OCI-LY7 (cell line): ENCODE data around the gene ARVCF. TPM values are rescaled to one million over a fixed set of nuclear protein-coding genes. Genes with fewer than 3 reads are reported as not detected.

ENCODE experiments used
- BruUV-seq: library from RNA; stranded (reverse); fragments of 400-500 nt; replicated peaks from 2 replicates; lab custom pipeline; 2021; lab: Mats Ljungman, UMichigan
- CTCF ChIA-PET: fragments of 300-600 bp; sonication (Branson Sonifier 250); formaldehyde crosslinking; loops from one replicate; lab custom pipeline; 2022; ENCODE audit warnings: antibody characterized with exemption; ENCODE audit not compliant: unreplicated experiment; lab: Charles Lee
- POLR2A ChIA-PET: fragments of 300-600 bp; sonication (Branson Sonifier 250); formaldehyde crosslinking; loops from one replicate; lab custom pipeline; 2022; ENCODE audit warnings: antibody characterized with exemption; lab: Charles Lee
- DNase-seq: peaks from one replicate; pipeline ENCODE4 v3.0.0-alpha.2; 2015; ENCODE audit warnings: low spot score
- H2AFZ ChIP-seq: fragments of 200-600 bp; sonication (generic), shearing (Covaris generic); 2 replicates; pipeline ENCODE4 v1.6.1; 2014; ENCODE audit warnings: mild to moderate bottlenecking, antibody characterized with exemption, low read length, moderate library complexity
- H3K27ac ChIP-seq: fragments of 200-600 bp; sonication (generic); 2 replicates; pipeline ENCODE4 v1.5.1; 2014; ENCODE audit warnings: mixed run types, low read depth, mild to moderate bottlenecking, moderate library complexity, low read length, inconsistent platforms; ENCODE audit not compliant: poor library complexity, severe bottlenecking
- H3K36me3 ChIP-seq: fragments of 200-600 bp; sonication (generic); 2 replicates; pipeline ENCODE4 v1.6.1; 2014; ENCODE audit warnings: mild to moderate bottlenecking, antibody characterized with exemption, low read length, moderate library complexity, mixed read lengths; ENCODE audit not compliant: insufficient read depth
- H3K4me1 ChIP-seq: fragments of 200-600 bp; sonication (generic); 2 replicates; pipeline ENCODE4 v1.5.1; 2014; ENCODE audit warnings: mild to moderate bottlenecking, low read length; ENCODE audit not compliant: insufficient read depth, poor library complexity, severe bottlenecking
- H3K4me2 ChIP-seq: fragments of 200-600 bp; sonication (generic); 2 replicates; pipeline ENCODE4 v1.6.1; 2014; ENCODE audit warnings: mild to moderate bottlenecking, low read length
- H3K4me3 ChIP-seq: fragments of 200-600 bp; sonication (generic); 2 replicates; pipeline ENCODE4 v1.5.1; 2014; ENCODE audit warnings: mild to moderate bottlenecking, low read depth, low read length; ENCODE audit not compliant: poor library complexity, severe bottlenecking
- H3K79me2 ChIP-seq: fragments of 200-600 bp; sonication (generic); 2 replicates; pipeline ENCODE4 v1.6.1; 2016; ENCODE audit warnings: low read depth, mild to moderate bottlenecking, low read length, moderate library complexity, mixed read lengths; ENCODE audit not compliant: insufficient read depth
- H3K9me2 ChIP-seq: fragments of 200-600 bp; sonication (generic); 2 replicates; pipeline ENCODE4 v1.6.1; 2016; ENCODE audit warnings: mild to moderate bottlenecking, low read length, mixed read lengths; ENCODE audit not compliant: insufficient read depth
- H3K9me3 ChIP-seq: fragments of 200-600 bp; sonication (generic); 2 replicates; pipeline ENCODE4 v1.6.1; 2014; ENCODE audit warnings: mild to moderate bottlenecking, mixed run types, low read length, mixed read lengths
- H4K20me1 ChIP-seq: fragments of 200-600 bp; sonication (generic); 2 replicates; pipeline ENCODE4 v1.6.1; 2014; ENCODE audit warnings: mild to moderate bottlenecking, antibody characterized with exemption, low read length, moderate library complexity, mixed read lengths; ENCODE audit not compliant: insufficient read depth
- EZH2phosphoT487 ChIP-seq: fragments of 200-600 bp; sonication (generic); IDR thresholded peaks from 2 replicates; pipeline ENCODE4 v1.6.1; 2018; ENCODE audit warnings: low read depth, borderline replicate concordance, mild to moderate bottlenecking, mixed run types, antibody characterized with exemption, low read length, moderate library complexity, mixed read lengths
- intact Hi-C: fragments of 100-400 bp; cut with micrococcal nuclease; formaldehyde crosslinking; loops from one replicate; pipeline ENCODE4 v1.10.0; 2022; ENCODE audit not compliant: unreplicated experiment
- total RNA-seq, 2 experiments: library from RNA; depleted of rRNA in 1 of 2; stranded (reverse); fragments of >200 nt in 1 of 2; shearing (Covaris generic) in 1 of 2; gene quantifications; 2 replicates each; pipeline ENCODE4 v1.2.3, GENCODE V29; 2014 to 2022
- TF ChIP-seq, protein P1 (sequence below): fragments of 200-600 bp; sonication (generic); conservative IDR thresholded peaks from 2 replicates; pipeline ENCODE4 v1.5.1; 2014; ENCODE audit warnings: mild to moderate bottlenecking, antibody characterized with exemption, low read length, moderate library complexity, mixed read lengths

Gene ARVCF
- total RNA-seq, 2 experiments from 2014 or later, result 2.9 to 3.8 TPM

- no peak overlapping the region for H3K4me3 ChIP-seq
- ChIA-PET POLR2A (interaction anchor here (0.7 kb wide), 1 partner anchor 25 kb away, joined by 3 read pairs; no protein-coding TSS in a partner anchor), CTCF (no interaction called here)
- no peak overlapping the region for H3K4me2 ChIP-seq
- H3K27ac ChIP-seq, result no peak overlapping the region
- no peak overlapping the region for H2AFZ ChIP-seq
- intact Hi-C loops, result no loop called here
- no peak for DNase-seq
- no peaks in the 10 kb centered on the region for H3K9me2 ChIP-seq
- no peaks in the 10 kb centered on the region for H3K79me2 ChIP-seq
- no peak for TF ChIP-seq EZH2phosphoT487
- TF ChIP-seq, protein P1, sequence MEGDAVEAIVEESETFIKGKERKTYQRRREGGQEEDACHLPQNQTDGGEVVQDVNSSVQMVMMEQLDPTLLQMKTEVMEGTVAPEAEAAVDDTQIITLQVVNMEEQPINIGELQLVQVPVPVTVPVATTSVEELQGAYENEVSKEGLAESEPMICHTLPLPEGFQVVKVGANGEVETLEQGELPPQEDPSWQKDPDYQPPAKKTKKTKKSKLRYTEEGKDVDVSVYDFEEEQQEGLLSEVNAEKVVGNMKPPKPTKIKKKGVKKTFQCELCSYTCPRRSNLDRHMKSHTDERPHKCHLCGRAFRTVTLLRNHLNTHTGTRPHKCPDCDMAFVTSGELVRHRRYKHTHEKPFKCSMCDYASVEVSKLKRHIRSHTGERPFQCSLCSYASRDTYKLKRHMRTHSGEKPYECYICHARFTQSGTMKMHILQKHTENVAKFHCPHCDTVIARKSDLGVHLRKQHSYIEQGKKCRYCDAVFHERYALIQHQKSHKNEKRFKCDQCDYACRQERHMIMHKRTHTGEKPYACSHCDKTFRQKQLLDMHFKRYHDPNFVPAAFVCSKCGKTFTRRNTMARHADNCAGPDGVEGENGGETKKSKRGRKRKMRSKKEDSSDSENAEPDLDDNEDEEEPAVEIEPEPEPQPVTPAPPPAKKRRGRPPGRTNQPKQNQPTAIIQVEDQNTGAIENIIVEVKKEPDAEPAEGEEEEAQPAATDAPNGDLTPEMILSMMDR, result no peak
- no peaks in the 10 kb centered on the region for H4K20me1 ChIP-seq
- 0 out of 2 replicates have a peak, but pooled peaks cover 4% of the 10 kb centered on the region for H3K9me3 ChIP-seq
- peaks cover 29% of the 10 kb centered on the region for H3K36me3 ChIP-seq
- H3K4me1 ChIP-seq, result no peaks in the 10 kb centered on the region
- BruUV-seq, result no TSS peak
Measured at GRCh38 chr22:20046730-20047129, 30.1 kb upstream of the ARVCF start.

DNA sequence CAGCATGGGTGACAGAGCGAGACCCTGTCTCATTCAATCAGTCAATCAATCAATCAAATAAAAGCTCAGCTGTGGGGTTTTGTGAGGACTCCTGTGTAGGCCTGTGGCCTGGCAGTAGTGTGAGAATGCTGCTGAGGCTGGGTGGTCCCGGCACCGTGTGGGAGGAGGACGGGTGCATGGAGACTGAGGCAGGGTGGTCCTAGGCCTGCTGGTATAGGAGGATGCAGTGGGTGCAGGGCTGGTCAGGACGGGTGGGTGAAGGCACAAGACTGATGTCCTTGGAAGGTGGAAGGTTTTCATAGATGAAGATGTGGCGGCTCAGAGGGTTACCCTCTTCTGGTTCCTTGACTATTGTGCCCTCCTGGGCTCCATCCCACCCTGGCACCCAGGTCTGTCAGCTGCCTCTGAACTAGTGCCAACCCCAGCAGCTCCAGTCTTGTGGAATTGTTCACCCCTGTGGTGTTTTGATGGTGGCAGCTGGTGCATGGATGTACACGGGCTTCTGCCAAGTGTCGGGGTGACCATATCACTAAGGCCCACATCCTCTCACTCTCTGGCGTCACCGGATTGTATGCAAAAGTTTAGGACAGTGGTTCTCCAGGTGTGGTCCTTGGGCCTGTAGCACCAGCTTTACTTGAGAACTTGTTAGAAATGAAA lies 28.0 kb upstream of the ARVCF start:
- no peak for DNase-seq
- H2AFZ ChIP-seq, result no peak overlapping the region
- H3K4me1 ChIP-seq, result no peaks in the 10 kb centered on the region
- H3K4me2 ChIP-seq, result no peak overlapping the region
- no peak overlapping the region for H3K27ac ChIP-seq
- no peaks in the 10 kb centered on the region for H3K79me2 ChIP-seq
- intact Hi-C loops, result no loop called here
- 0 out of 2 replicates have a peak, but pooled peaks cover 4% of the 10 kb centered on the region for H3K9me3 ChIP-seq
- CTCF ChIA-PET, result no interaction called here
- TF ChIP-seq, protein P1, result no peak
- TF ChIP-seq EZH2phosphoT487, result no peak
- no peak overlapping the region for H3K4me3 ChIP-seq
- H4K20me1 ChIP-seq, result no peaks in the 10 kb centered on the region
- peaks cover 26% of the 10 kb centered on the region for H3K36me3 ChIP-seq
- POLR2A ChIA-PET, result no interaction called here
- BruUV-seq, result no TSS peak
- no peaks in the 10 kb centered on the region for H3K9me2 ChIP-seq

DNA sequence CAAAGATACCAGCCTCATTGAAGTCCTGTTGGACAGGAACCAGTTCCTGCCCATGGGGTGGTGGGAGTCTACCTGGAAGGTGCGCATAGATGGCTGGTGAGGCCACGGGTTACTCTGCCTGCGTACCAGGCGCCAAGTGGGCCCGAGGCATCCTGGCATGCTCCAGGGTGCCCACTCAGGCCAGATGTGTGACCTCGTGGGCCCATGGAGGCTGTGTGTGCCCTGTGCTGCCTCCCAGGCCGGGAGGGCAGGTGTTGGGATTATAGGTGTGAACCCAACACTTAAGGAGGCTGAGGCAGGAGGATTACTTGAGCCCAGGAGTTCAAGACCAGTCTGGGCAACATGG lies 27.3 kb upstream of the ARVCF start:
- H4K20me1 ChIP-seq, result no peaks in the 10 kb centered on the region
- H3K4me1 ChIP-seq, result no peaks in the 10 kb centered on the region
- DNase-seq, result no peak
- ChIA-PET POLR2A (no interaction called here), CTCF (no interaction called here)
- H3K79me2 ChIP-seq, result no peaks in the 10 kb centered on the region
- H3K27ac ChIP-seq, result no peak overlapping the region
- TF ChIP-seq, protein P1, result no peak
- no peak for TF ChIP-seq EZH2phosphoT487
- no peak overlapping the region for H3K4me3 ChIP-seq
- BruUV-seq, result no TSS peak
- intact Hi-C loops, result no loop called here
- H3K36me3 ChIP-seq, result peaks cover 22% of the 10 kb centered on the region
- no peak overlapping the region for H2AFZ ChIP-seq
- no peak overlapping the region for H3K4me2 ChIP-seq
- 0 out of 2 replicates have a peak, but pooled peaks cover 2% of the 10 kb centered on the region for H3K9me3 ChIP-seq
- no peaks in the 10 kb centered on the region for H3K9me2 ChIP-seq
